ENCODE measurements around the gene DGCR8.

DGCR8 gene

GRCh38 chr22:20052309-20053259, 27.5 kb upstream of the DGCR8 start:
- in situ Hi-C loops (cut with HindIII; ENCODE audit: low sequenced_read_pairs) = no loop called here

- in situ Hi-C loops (cut with HindIII; ENCODE audit: low sequenced_read_pairs) = no loop called here
Observed at GRCh38 chr22:20053407-20054033, 26.5 kb upstream of the DGCR8 start.

- in situ Hi-C loops (cut with HindIII; ENCODE audit: low sequenced_read_pairs) = no loop called here
Observed at GRCh38 chr22:20054034-20054427, 26.0 kb upstream of the DGCR8 start.

GRCh38 chr22:20054485-20054884, 25.6 kb upstream of the DGCR8 start:
- in situ Hi-C loops (cut with HindIII; ENCODE audit: low sequenced_read_pairs) = no loop called here

GRCh38 chr22:20055144-20055543, 24.9 kb upstream of the DGCR8 start:
- in situ Hi-C loops (cut with HindIII; ENCODE audit: low sequenced_read_pairs) = no loop called here

- in situ Hi-C loops (cut with HindIII; ENCODE audit: low sequenced_read_pairs) = no loop called here
Observed at GRCh38 chr22:20055654-20056053, 24.4 kb upstream of the DGCR8 start.

GRCh38 chr22:20056161-20056560, 23.9 kb upstream of the DGCR8 start:
- in situ Hi-C loops (cut with HindIII; ENCODE audit: low sequenced_read_pairs) = no loop called here

GRCh38 chr22:20056696-20057386, 23.2 kb upstream of the DGCR8 start:
- in situ Hi-C loops (cut with HindIII; ENCODE audit: low sequenced_read_pairs) = no loop called here

GRCh38 chr22:20057596-20058268, 22.3 kb upstream of the DGCR8 start:
- in situ Hi-C loops (cut with HindIII; ENCODE audit: low sequenced_read_pairs) = no loop called here

- in situ Hi-C loops (cut with HindIII; ENCODE audit: low sequenced_read_pairs) = no loop called here
Observed at GRCh38 chr22:20058989-20059770, 20.9 kb upstream of the DGCR8 start.

GRCh38 chr22:20060700-20061480, 19.2 kb upstream of the DGCR8 start:
- in situ Hi-C loops (cut with HindIII; ENCODE audit: low sequenced_read_pairs) = no loop called here

- in situ Hi-C loops (cut with HindIII; ENCODE audit: low sequenced_read_pairs) = no loop called here
Observed at GRCh38 chr22:20061481-20061861, 18.6 kb upstream of the DGCR8 start.

GRCh38 chr22:20062043-20062765, 17.8 kb upstream of the DGCR8 start:
- in situ Hi-C loops (cut with HindIII; ENCODE audit: low sequenced_read_pairs) = no loop called here

- in situ Hi-C loops (cut with HindIII; ENCODE audit: low sequenced_read_pairs) = no loop called here
Observed at GRCh38 chr22:20062766-20063083, 17.3 kb upstream of the DGCR8 start.

GRCh38 chr22:20063271-20064139, 16.5 kb upstream of the DGCR8 start:
- in situ Hi-C loops (cut with HindIII; ENCODE audit: low sequenced_read_pairs) = no loop called here

- in situ Hi-C loops (cut with HindIII; ENCODE audit: low sequenced_read_pairs) = no loop called here
Observed at GRCh38 chr22:20064140-20064480, 15.9 kb upstream of the DGCR8 start.

GRCh38 chr22:20064545-20065262, 15.3 kb upstream of the DGCR8 start:
- in situ Hi-C loops (cut with HindIII; ENCODE audit: low sequenced_read_pairs) = no loop called here
